Epidermal melanocyte (primary cell): ENCODE measurements around the gene GEN1.

ENCODE experiments used
- DNase-seq: peaks from one replicate; pipeline ENCODE4 v3.0.0; 2011; ENCODE audit warnings: low spot score; ENCODE audit not compliant: insufficient read length

Gene GEN1

GRCh38 chr2:17795309-17795708, 41.4 kb downstream of the GEN1 start:
- no peak for DNase-seq

- no peak for DNase-seq
Observed at GRCh38 chr2:17798338-17798737, 44.4 kb downstream of the GEN1 start.

GRCh38 chr2:17799301-17800120, 45.6 kb downstream of the GEN1 start:
- no peak for DNase-seq

- DNase-seq, result peak; percentile 62
Observed at GRCh38 chr2:17800219-17800618, 46.3 kb downstream of the GEN1 start.

- no peak for DNase-seq
Observed at GRCh38 chr2:17800693-17801458, 46.9 kb downstream of the GEN1 start.

- no peak for DNase-seq
Observed at GRCh38 chr2:17803497-17803896, 49.6 kb downstream of the GEN1 start.

GRCh38 chr2:17804358-17804757, 50.4 kb downstream of the GEN1 start:
- DNase-seq, result no peak

- DNase-seq, result no peak
Observed at GRCh38 chr2:17805166-17805565, 51.2 kb downstream of the GEN1 start.

- DNase-seq, result no peak
Observed at GRCh38 chr2:17805717-17806363, 51.9 kb downstream of the GEN1 start.

- DNase-seq, result no peak
Observed at GRCh38 chr2:17813010-17813741, 59.2 kb downstream of the GEN1 start.

- no peak for DNase-seq
Observed at GRCh38 chr2:17813742-17814473, 60.0 kb downstream of the GEN1 start.

GRCh38 chr2:17814601-17815000, 60.7 kb downstream of the GEN1 start:
- DNase-seq, result no peak

GRCh38 chr2:17815468-17816184, 61.7 kb downstream of the GEN1 start:
- no peak for DNase-seq

GRCh38 chr2:17816396-17817245, 62.7 kb downstream of the GEN1 start, which contains the start of gene MSGN1:
MSGN1 (plus strand) TSS chr2:17816460; CDS start chr2:17816519, 59 bp downstream.
- no peak for DNase-seq

GRCh38 chr2:17818235-17818815, 64.4 kb downstream of the GEN1 start:
- no peak for DNase-seq

GRCh38 chr2:17821080-17821479, 67.1 kb downstream of the GEN1 start:
- no peak for DNase-seq

GRCh38 chr2:17821535-17822444, 67.9 kb downstream of the GEN1 start:
- DNase-seq, result no peak
